HG03066 (cell line): ENCODE results near the gene INO80D.

Experiments used
- ATAC-seq: cut with Tn5 transposase; IDR thresholded peaks from one replicate; pipeline ENCODE4 v1.9.1; 2021; ENCODE audit warnings: low read depth; ENCODE audit not compliant: unreplicated experiment

The INO80D gene

DNA sequence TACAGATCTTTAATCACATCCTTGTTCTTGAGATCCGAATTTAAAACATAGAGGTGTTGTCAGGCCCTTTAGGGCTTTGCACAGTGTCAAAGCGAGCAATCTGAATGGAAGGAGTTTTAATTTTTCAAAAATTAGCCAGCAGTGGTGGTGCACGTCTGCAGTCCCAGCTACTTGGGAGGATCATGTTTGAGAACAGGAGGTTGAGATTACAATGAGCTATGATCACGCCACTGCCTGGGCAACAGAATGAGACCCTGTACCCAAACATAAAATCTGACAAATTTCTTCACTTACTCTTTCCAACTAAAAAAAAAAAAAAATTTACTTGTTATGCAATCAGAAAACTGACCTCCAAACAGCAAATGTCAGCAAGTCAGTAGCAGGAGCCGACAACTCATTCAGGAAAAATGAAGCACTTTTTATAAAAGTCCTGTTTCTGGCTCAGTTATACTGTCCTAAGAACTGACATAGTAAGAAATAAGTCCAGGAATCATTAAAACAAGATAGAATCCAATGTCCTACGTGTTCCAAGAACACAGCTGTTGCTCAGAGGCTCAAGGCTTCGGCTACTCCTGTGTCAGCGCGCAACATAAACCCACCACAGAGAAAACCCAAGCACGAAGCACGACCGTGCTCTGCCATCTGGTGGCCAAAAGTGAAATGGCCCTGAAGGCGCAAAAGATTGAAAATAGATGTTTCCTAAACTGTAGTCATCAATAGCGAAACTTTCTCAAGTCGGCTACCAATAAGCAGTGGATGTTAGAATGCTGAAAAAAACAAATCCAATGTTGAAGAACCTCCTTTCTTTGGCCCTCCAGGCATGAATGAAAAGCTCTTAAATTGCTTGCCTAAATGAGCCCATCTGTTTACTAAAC lies 138.1 kb downstream of the INO80D start:
- peak; percentile 82 for ATAC-seq

DNA sequence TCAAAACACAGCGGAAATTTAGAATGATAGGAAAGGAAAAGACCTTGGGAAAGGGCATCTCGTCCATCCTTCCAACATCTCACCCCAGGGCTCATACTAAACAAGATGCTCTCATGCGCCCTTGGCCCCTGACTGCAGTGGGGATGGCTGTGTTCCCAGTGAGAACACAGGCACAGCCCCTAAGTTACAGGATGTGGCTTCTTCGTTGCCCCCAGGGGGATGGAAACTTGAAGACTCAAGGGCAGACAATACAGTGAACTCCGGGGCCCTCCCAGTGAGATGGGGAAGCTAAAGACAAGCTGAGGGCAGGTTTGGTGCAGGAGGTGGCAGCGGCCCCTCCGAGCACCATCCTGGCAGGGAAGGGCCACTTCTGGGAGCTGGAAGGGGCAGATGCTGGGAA lies 139.7 kb downstream of the INO80D start:
- ATAC-seq, result no peak
